HCT116 (cell line): ENCODE data around the gene ID3. TPM values are rescaled to one million over a fixed set of nuclear protein-coding genes. Genes with fewer than 3 reads are reported as not detected.

ENCODE experiments used
- ATAC-seq: fragments of 200-7000 bp; cut with Tn5 transposase; 2 replicates; pipeline ENCODE4 v1.9.1; 2020; ENCODE audit warnings: mild to moderate bottlenecking, moderate library complexity
- BruUV-seq: library from RNA; stranded (reverse); fragments of 400-500 nt; replicated peaks from 2 replicates; lab custom pipeline; 2021; lab: Mats Ljungman, UMichigan
- CTCF ChIA-PET: fragments of 300-600 bp; sonication (Branson Sonifier 250); formaldehyde crosslinking; loops from one replicate; lab custom pipeline; 2021; ENCODE audit warnings: antibody characterized with exemption; lab: Charles Lee
- POLR2A ChIA-PET: fragments of 300-600, 350-600 bp; sonication (Branson Sonifier 250); formaldehyde crosslinking; loops from one replicate; lab custom pipeline; 2021; ENCODE audit warnings: antibody characterized with exemption; lab: Charles Lee
- RAD21 ChIA-PET, 2 experiments: fragments of 300-600 bp; sonication (Branson Sonifier 250); formaldehyde crosslinking; loops; one replicate each; lab custom pipeline; 2023; ENCODE audit warnings: low total read pairs in 2 of 2; ENCODE audit not compliant: uncharacterized antibody in 2 of 2, unreplicated experiment in 2 of 2, low non-redundant PET in 1 of 2; lab: Charles Lee
- DNase-seq: peaks from one replicate; pipeline ENCODE4 v3.0.0-alpha.2; 2010; ENCODE audit warnings: low read depth, low spot score
- H2AFZ ChIP-seq: fragments of 200-600 bp; shearing (Covaris generic), sonication (generic); 2 replicates; pipeline ENCODE4 v1.6.1; 2017; ENCODE audit warnings: low read depth, mixed run types, mixed read lengths, antibody characterized with exemption, low read length; ENCODE audit not compliant: poor library complexity, severe bottlenecking
- H3K27ac ChIP-seq: 2 replicates; pipeline ENCODE4 v1.5.1; 2012; ENCODE audit warnings: low read depth, low read length
- H3K27me3 ChIP-seq: fragments of 200-600 bp; sonication (generic); 2 replicates; pipeline ENCODE4 v1.6.1; 2016; ENCODE audit warnings: mixed run types, low read length, mixed read lengths; ENCODE audit not compliant: insufficient read depth
- H3K36me3 ChIP-seq, 2 experiments: fragments of 200-500 bp in 1 of 2; fragments of 200-600 bp in 1 of 2; sonication (Bioruptor generic) in 1 of 2; sonication (generic) in 1 of 2; 2 replicates each; pipeline versions ENCODE4 v1.5.1 to v1.6.1; 2014 to 2016; ENCODE audit warnings: low read length in 2 of 2, inconsistent platforms in 1 of 2, mixed read lengths in 1 of 2, mixed run types in 1 of 2; ENCODE audit not compliant: insufficient read depth in 2 of 2, control insufficient read depth in 1 of 2
- H3K4me1 ChIP-seq, 2 experiments: fragments of 200-600 bp in 1 of 2; sonication (generic) in 1 of 2; 2 replicates each; pipeline versions ENCODE4 v1.5.1 to v1.6.1; 2012 to 2017; ENCODE audit warnings: low read length in 2 of 2, inconsistent platforms in 1 of 2, mild to moderate bottlenecking in 1 of 2, mixed read lengths in 1 of 2, mixed run types in 1 of 2, moderate library complexity in 1 of 2; ENCODE audit not compliant: insufficient read depth in 2 of 2, control insufficient read depth in 1 of 2
- H3K4me2 ChIP-seq: fragments of 200-600 bp; sonication (generic); 2 replicates; pipeline ENCODE4 v1.6.1; 2017; ENCODE audit warnings: mixed run types, low read length, mixed read lengths
- H3K4me3 ChIP-seq, 2 experiments: fragments of 200-600 bp in 1 of 2; sonication (generic) in 1 of 2; replicated peaks in 1 of 2; 2 replicates each; pipeline ENCODE4 v1.5.1; 2011 to 2016; ENCODE audit warnings: low read length in 2 of 2, control low read depth in 1 of 2, low read depth in 1 of 2, mild to moderate bottlenecking in 1 of 2, mixed read lengths in 1 of 2, mixed run types in 1 of 2
- H3K79me2 ChIP-seq: fragments of 200-600 bp; sonication (generic); 2 replicates; pipeline ENCODE4 v1.6.1; 2017; ENCODE audit warnings: mild to moderate bottlenecking, mixed run types, low read length, moderate library complexity, mixed read lengths; ENCODE audit not compliant: insufficient read depth
- H3K9ac ChIP-seq: fragments of 200-600 bp; sonication (generic); 2 replicates; pipeline ENCODE4 v1.6.1; 2016; ENCODE audit warnings: low read length, mixed read lengths
- H3K9me2 ChIP-seq: fragments of 200-600 bp; sonication (generic), shearing (Covaris generic); 2 replicates; pipeline ENCODE4 v1.6.1; 2017; ENCODE audit warnings: mixed run types, mild to moderate bottlenecking, moderate library complexity; ENCODE audit not compliant: insufficient read depth
- H3K9me3 ChIP-seq, 2 experiments: fragments of 200-500 bp in 1 of 2; fragments of 200-600 bp in 1 of 2; sonication (Bioruptor generic) in 1 of 2; sonication (generic) in 1 of 2; 2 replicates each; pipeline ENCODE4 v1.6.1; 2014 to 2017; ENCODE audit warnings: low read length in 2 of 2, mixed read lengths in 2 of 2, inconsistent platforms in 1 of 2, low read depth in 1 of 2, mild to moderate bottlenecking in 1 of 2, mixed run types in 1 of 2, moderate library complexity in 1 of 2; ENCODE audit not compliant: control insufficient read depth in 1 of 2, insufficient read depth in 1 of 2
- H4K20me1 ChIP-seq: fragments of 200-600 bp; sonication (generic), shearing (Covaris generic); 2 replicates; pipeline ENCODE4 v1.6.1; 2017; ENCODE audit warnings: mixed run types, mild to moderate bottlenecking, moderate library complexity; ENCODE audit not compliant: insufficient read depth
- CEBPB ChIP-seq: IDR thresholded peaks from 2 replicates; pipeline ENCODE4 v1.6.1; 2012; ENCODE audit warnings: low read depth
- FOSL1 ChIP-seq: IDR thresholded peaks from 2 replicates; pipeline ENCODE4 v1.6.1; 2012; ENCODE audit warnings: low read depth
- POLR2A ChIP-seq: IDR thresholded peaks from 2 replicates; pipeline ENCODE4 v1.7.0; 2011; ENCODE audit warnings: borderline replicate concordance; ENCODE audit not compliant: insufficient read depth, insufficient read length; ENCODE audit errors: extremely low read depth
- RAD21 ChIP-seq: IDR thresholded peaks from 2 replicates; pipeline ENCODE4 v1.6.1; 2012; ENCODE audit warnings: low read depth, mild to moderate bottlenecking
- intact Hi-C: fragments of 100-400 bp; cut with micrococcal nuclease; formaldehyde crosslinking; loops from 2 replicates; pipeline ENCODE4 v1.10.0; 2022
- total RNA-seq: library from RNA; stranded (reverse); gene quantifications from one replicate; pipeline ENCODE4 v1.2.1, GENCODE V29; 2021; ENCODE audit not compliant: unreplicated experiment
- TF ChIP-seq, protein P1 (sequence below): IDR thresholded peaks from 2 replicates; pipeline ENCODE4 v1.6.1; 2012
- TF ChIP-seq, protein P2 (sequence below): IDR thresholded peaks from 2 replicates; pipeline ENCODE4 v1.6.1; 2012; ENCODE audit warnings: low read depth

Gene ID3
- total RNA-seq, 1 experiment from 2014 or later = 183 TPM

DNA sequence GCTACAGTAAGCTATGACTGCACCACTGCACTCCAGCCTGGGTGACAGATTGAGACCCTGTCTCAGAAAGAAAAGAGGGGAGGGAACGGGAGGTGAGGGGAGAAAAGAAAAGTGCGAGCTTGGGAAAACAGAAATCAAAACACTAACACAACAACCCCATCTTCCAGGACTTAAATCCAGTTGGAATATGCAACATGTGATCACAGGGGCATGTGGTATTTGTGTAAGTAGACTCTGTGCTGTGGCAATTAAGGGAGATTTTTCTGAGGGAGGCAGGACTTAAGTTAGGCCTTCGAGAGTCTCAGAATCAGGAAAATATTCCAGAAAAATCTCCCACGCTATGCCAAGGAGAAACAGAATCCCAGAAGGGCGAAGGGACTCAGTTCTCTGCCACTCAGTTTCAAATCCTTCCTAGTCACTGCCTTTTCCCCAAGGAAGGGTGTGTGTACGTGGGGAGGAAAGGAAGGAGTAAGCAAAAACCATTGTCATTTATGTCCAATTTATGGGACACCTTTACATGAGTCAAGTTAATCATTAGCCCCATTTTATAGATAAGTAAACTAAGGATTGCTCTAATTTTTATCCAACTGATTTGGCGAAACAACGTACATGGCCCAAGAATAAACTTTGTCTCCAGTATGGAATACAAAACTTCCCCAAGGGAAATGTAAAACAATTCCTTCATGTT is 12.3 kb downstream of the ID3 start:
- DNase-seq (no peak), ATAC-seq (no peak)
- Histone ChIP-seq H3K36me3 (no peaks in the 10 kb centered on the region), H3K27me3 (no peaks in the 10 kb centered on the region), H3K4me1 (peaks cover 11 to 26% of the 10 kb centered on the region in 2 experiments; a peak in 3 of 4 replicates), H3K79me2 (no peaks in the 10 kb centered on the region), H3K9ac (no peak overlapping the region), H4K20me1 (no peaks in the 10 kb centered on the region), H3K4me3 (no peak overlapping the region), H3K9me2 (no peaks in the 10 kb centered on the region), H2AFZ (no peak overlapping the region), H3K4me2 (no peak overlapping the region), H3K9me3 (no peaks in the 10 kb centered on the region), H3K27ac (no peak overlapping the region)
- intact Hi-C loops = no loop called here
- TF ChIP-seq POLR2A = no peak
- TF ChIP-seq CEBPB = no peak
- TF ChIP-seq, protein P1, sequence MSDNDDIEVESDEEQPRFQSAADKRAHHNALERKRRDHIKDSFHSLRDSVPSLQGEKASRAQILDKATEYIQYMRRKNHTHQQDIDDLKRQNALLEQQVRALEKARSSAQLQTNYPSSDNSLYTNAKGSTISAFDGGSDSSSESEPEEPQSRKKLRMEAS = no peak
- TF ChIP-seq RAD21 = no peak
- TF ChIP-seq FOSL1 = no peak
- TF ChIP-seq, protein P2, sequence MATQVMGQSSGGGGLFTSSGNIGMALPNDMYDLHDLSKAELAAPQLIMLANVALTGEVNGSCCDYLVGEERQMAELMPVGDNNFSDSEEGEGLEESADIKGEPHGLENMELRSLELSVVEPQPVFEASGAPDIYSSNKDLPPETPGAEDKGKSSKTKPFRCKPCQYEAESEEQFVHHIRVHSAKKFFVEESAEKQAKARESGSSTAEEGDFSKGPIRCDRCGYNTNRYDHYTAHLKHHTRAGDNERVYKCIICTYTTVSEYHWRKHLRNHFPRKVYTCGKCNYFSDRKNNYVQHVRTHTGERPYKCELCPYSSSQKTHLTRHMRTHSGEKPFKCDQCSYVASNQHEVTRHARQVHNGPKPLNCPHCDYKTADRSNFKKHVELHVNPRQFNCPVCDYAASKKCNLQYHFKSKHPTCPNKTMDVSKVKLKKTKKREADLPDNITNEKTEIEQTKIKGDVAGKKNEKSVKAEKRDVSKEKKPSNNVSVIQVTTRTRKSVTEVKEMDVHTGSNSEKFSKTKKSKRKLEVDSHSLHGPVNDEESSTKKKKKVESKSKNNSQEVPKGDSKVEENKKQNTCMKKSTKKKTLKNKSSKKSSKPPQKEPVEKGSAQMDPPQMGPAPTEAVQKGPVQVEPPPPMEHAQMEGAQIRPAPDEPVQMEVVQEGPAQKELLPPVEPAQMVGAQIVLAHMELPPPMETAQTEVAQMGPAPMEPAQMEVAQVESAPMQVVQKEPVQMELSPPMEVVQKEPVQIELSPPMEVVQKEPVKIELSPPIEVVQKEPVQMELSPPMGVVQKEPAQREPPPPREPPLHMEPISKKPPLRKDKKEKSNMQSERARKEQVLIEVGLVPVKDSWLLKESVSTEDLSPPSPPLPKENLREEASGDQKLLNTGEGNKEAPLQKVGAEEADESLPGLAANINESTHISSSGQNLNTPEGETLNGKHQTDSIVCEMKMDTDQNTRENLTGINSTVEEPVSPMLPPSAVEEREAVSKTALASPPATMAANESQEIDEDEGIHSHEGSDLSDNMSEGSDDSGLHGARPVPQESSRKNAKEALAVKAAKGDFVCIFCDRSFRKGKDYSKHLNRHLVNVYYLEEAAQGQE = no peak
- POLR2A ChIA-PET = interaction anchor here (0.9 to 4.2 kb wide), 4 partner anchors 12 to 144 kb away, joined by 3 to 15 read pairs (median 4); partner anchors contain the start of genes ID3 and RPL11
- RAD21 ChIA-PET = interaction anchor here (3.5 to 3.6 kb wide), 2 partner anchors 90 to 91 kb away, joined by 23 to 25 read pairs; no protein-coding TSS in a partner anchor
- CTCF ChIA-PET = interaction anchor here (1.1 to 4.2 kb wide), 3 partner anchors 9 to 90 kb away, joined by 3 to 104 read pairs (median 21); no protein-coding TSS in a partner anchor
- BruUV-seq = no TSS peak
